IMR-90 (cell line): ENCODE measurements around the gene P4HA3. TPM values are rescaled to one million over a fixed set of nuclear protein-coding genes. Genes with fewer than 3 reads are reported as not detected.

Experiments used
- ATAC-seq: fragments of 200-7000 bp; cut with Tn5 transposase; 2 replicates; pipeline ENCODE4 v1.9.1; 2020; ENCODE audit warnings: low read depth, mild to moderate bottlenecking, moderate library complexity
- BruUV-seq: library from RNA; stranded (reverse); fragments of 400-500 nt; replicated peaks from 2 replicates; lab custom pipeline; 2021; lab: Mats Ljungman, UMichigan
- CTCF ChIA-PET: fragments of 300-600 bp; formaldehyde crosslinking; extraction: SDS; loops from one replicate; lab custom pipeline; 2021; ENCODE audit warnings: antibody characterized with exemption; lab: Yijun Ruan, JAX
- POLR2A ChIA-PET: fragments of 300-600 bp; sonication (Branson Sonifier 250); formaldehyde crosslinking; loops from one replicate; lab custom pipeline; 2022; ENCODE audit warnings: antibody characterized with exemption; ENCODE audit not compliant: unreplicated experiment; lab: Charles Lee
- DNase-seq: peaks from one replicate; pipeline ENCODE4 v3.0.0; 2013
- H2AFZ ChIP-seq: replicated peaks from 2 replicates; pipeline ENCODE3; 2013; ENCODE audit warnings: low read length, mild to moderate bottlenecking; ENCODE audit not compliant: poor library complexity
- H2AK5ac ChIP-seq: 2 replicates; pipeline ENCODE4 v1.6.1; 2013; ENCODE audit warnings: low read depth, low read length, inconsistent platforms
- H2AK9ac ChIP-seq: replicated peaks from 2 replicates; pipeline ENCODE3; 2013; ENCODE audit warnings: mild to moderate bottlenecking, low read depth, low read length, moderate library complexity; ENCODE audit not compliant: poor library complexity
- H2BK120ac ChIP-seq: 2 replicates; pipeline ENCODE4 v1.6.1; 2013; ENCODE audit warnings: low read depth, low read length, inconsistent platforms
- H2BK15ac ChIP-seq: 3 replicates; pipeline ENCODE4 v1.6.1; 2013; ENCODE audit warnings: low read depth, low read length, inconsistent platforms
- H2BK20ac ChIP-seq: 2 replicates; pipeline ENCODE4 v1.6.1; 2013; ENCODE audit warnings: low read depth, mild to moderate bottlenecking, inconsistent platforms, low read length, moderate library complexity
- H2BK5ac ChIP-seq: 2 replicates; pipeline ENCODE4 v1.6.1; 2013; ENCODE audit warnings: mild to moderate bottlenecking, low read depth, low read length, inconsistent platforms; ENCODE audit not compliant: poor library complexity, severe bottlenecking
- H3K14ac ChIP-seq: replicated peaks from 2 replicates; pipeline ENCODE4 v1.6.1; 2013; ENCODE audit warnings: low read depth, low read length, inconsistent platforms
- H3K18ac ChIP-seq: 2 replicates; pipeline ENCODE4 v1.6.1; 2013; ENCODE audit warnings: low read depth, low read length, control low read depth
- H3K23ac ChIP-seq: 2 replicates; pipeline ENCODE4 v1.6.1; 2013; ENCODE audit warnings: low read depth, low read length, inconsistent platforms
- H3K27ac ChIP-seq: 2 replicates; pipeline ENCODE4 v1.5.1; 2013; ENCODE audit warnings: mild to moderate bottlenecking, control low read depth, low read length; ENCODE audit not compliant: insufficient read depth
- H3K27me3 ChIP-seq: 2 replicates; pipeline ENCODE4 v1.6.1; 2013; ENCODE audit warnings: low read length; ENCODE audit not compliant: control insufficient read depth, insufficient read depth
- H3K36me3 ChIP-seq: 2 replicates; pipeline ENCODE4 v1.6.1; 2013; ENCODE audit warnings: low read length, mixed read lengths; ENCODE audit not compliant: control insufficient read depth, insufficient read depth
- H3K4ac ChIP-seq: 2 replicates; pipeline ENCODE4 v1.6.1; 2013; ENCODE audit warnings: low read depth, low read length, inconsistent platforms
- H3K4me1 ChIP-seq: 2 replicates; pipeline ENCODE4 v1.6.1; 2013; ENCODE audit warnings: low read length, mixed read lengths; ENCODE audit not compliant: control insufficient read depth, insufficient read depth
- H3K4me2 ChIP-seq: 2 replicates; pipeline ENCODE4 v1.6.1; 2013; ENCODE audit warnings: low read depth, mild to moderate bottlenecking, control low read depth, low read length, moderate library complexity
- H3K4me3 ChIP-seq: 2 replicates; pipeline ENCODE4 v1.5.1; 2013; ENCODE audit warnings: low read depth, mild to moderate bottlenecking, control low read depth, low read length, moderate library complexity; ENCODE audit not compliant: insufficient read depth
- H3K56ac ChIP-seq: 2 replicates; pipeline ENCODE4 v1.6.1; 2013; ENCODE audit warnings: low read length, inconsistent platforms; ENCODE audit not compliant: insufficient read depth; ENCODE audit errors: extremely low read depth
- H3K79me1 ChIP-seq, 2 experiments: 2 replicates each; pipeline ENCODE4 v1.6.1; 2013; ENCODE audit warnings: low read length in 2 of 2, inconsistent platforms in 1 of 2, low read depth in 1 of 2
- H3K9ac ChIP-seq: 2 replicates; pipeline ENCODE4 v1.6.1; 2013; ENCODE audit warnings: low read depth, low read length, control low read depth
- H3K9me1 ChIP-seq: 2 replicates; pipeline ENCODE4 v1.6.1; 2013; ENCODE audit warnings: low read length, inconsistent platforms; ENCODE audit not compliant: insufficient read depth
- H3K9me3 ChIP-seq: 2 replicates; pipeline ENCODE4 v1.6.1; 2013; ENCODE audit warnings: low read length; ENCODE audit not compliant: control insufficient read depth, insufficient read depth
- H4K20me1 ChIP-seq: 2 replicates; pipeline ENCODE4 v1.6.1; 2013; ENCODE audit warnings: low read length, inconsistent platforms; ENCODE audit not compliant: insufficient read depth
- H4K5ac ChIP-seq: 2 replicates; pipeline ENCODE4 v1.6.1; 2013; ENCODE audit warnings: mild to moderate bottlenecking, low read depth, low read length, control low read depth
- H4K8ac ChIP-seq, 2 experiments: 2 replicates each; pipeline ENCODE4 v1.6.1; 2013; ENCODE audit warnings: low read depth in 2 of 2, low read length in 2 of 2, control low read depth in 1 of 2, inconsistent platforms in 1 of 2
- H4K91ac ChIP-seq: 2 replicates; pipeline ENCODE4 v1.6.1; 2013; ENCODE audit warnings: low read depth, low read length, inconsistent platforms; ENCODE audit not compliant: insufficient read depth
- FOS ChIP-seq: fragments of 150-350 bp; IDR thresholded peaks from 2 replicates; pipeline ENCODE4 v1.6.1; 2016; ENCODE audit warnings: low read depth, low read length
- MAZ ChIP-seq: IDR thresholded peaks from 2 replicates; pipeline ENCODE4 v1.6.1; 2012; ENCODE audit warnings: low read depth, mild to moderate bottlenecking, low read length, improper control_type of control experiment, moderate library complexity, borderline replicate concordance
- whole genome bisulfite sequencing, 2 experiments: methylation state at CpG; one replicate each; pipeline versions ENCODE4 v1.1.5 to v1.1.7; 2013; ENCODE audit warnings: missing lambda C conversion rate in 2 of 2; ENCODE audit not compliant: insufficient read length in 1 of 2; ENCODE audit errors: extremely low coverage in 2 of 2; 5-methylcytosine and 5-hydroxymethylcytosine counted together
- dilution Hi-C: fragments of 300-500 bp; cut with HindIII; formaldehyde crosslinking; loops from one replicate; pipeline ENCODE4 v1.14.3; 2018; ENCODE audit warnings: low sequenced_read_pairs; ENCODE audit not compliant: unreplicated experiment
- in situ Hi-C: fragments of 300-500 bp; cut with MboI; formaldehyde crosslinking; loops from 3 replicates; pipeline ENCODE4 v1.14.3; 2019; ENCODE audit warnings: low sequenced_read_pairs, inconsistent platforms, mixed read lengths
- intact Hi-C: fragments of 100-400 bp; cut with micrococcal nuclease; formaldehyde crosslinking; loops from 2 replicates; pipeline ENCODE4 v1.10.0; 2022
- polyA plus RNA-seq, 3 experiments: library from polyadenylated mRNA; depleted of rRNA; stranded (reverse); fragments of >200 nt; gene quantifications; 2 replicates each; pipeline ENCODE4 v1.2.3, GENCODE V29; 2012; ENCODE audit warnings: low replicate concordance in 1 of 3
- total RNA-seq: library from RNA; depleted of rRNA; stranded (reverse); fragments of >200 nt; gene quantifications from 2 replicates; pipeline ENCODE4 v1.2.3, GENCODE V29; 2012

The P4HA3 gene
- total and polyA plus RNA-seq, 2 of the 4 experiments (the other 2 are of a cell fraction), result 2.9 to 5.7 TPM

DNA sequence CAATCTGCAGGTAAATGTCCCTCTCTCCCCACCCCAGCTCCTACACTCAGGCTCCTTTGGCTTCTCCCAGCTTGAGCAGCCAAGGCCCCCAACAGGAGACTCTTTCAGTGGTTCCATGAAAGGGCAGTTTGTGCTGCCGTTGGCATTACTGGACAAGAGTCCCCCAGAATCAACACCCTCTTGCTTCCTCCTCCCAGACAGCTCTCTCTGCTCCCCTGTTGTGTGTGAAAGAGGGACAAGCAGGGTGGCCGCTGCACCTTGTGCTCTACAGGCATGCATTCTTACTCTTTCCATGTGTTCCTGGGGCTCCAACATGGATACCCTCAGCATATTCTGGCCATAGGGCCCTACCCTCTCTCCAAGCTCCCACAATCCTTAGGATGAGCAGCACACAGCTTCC, 48.7 kb downstream of the P4HA3 start:
- Histone ChIP-seq H3K18ac (no peak overlapping the region), H3K9ac (no peak overlapping the region), H3K4me2 (no peak overlapping the region), H3K4ac (no peak overlapping the region), H3K4me3 (no peak overlapping the region), H2BK20ac (no peak overlapping the region), H4K8ac (no peak overlapping the region), H3K9me1 (peaks cover 11% of the 10 kb centered on the region), H2BK120ac (no peak overlapping the region), H3K79me1 (no peaks in the 10 kb centered on the region; a peak in 1 of 4 replicates), H2AFZ (no peak overlapping the region), H4K20me1 (no peaks in the 10 kb centered on the region), H3K27me3 (no peaks in the 10 kb centered on the region), H3K23ac (no peak overlapping the region), H4K5ac (no peak overlapping the region), H4K91ac (no peak overlapping the region), H3K36me3 (peaks cover 13% of the 10 kb centered on the region), H2BK5ac (no peak overlapping the region), H2AK9ac (no peak overlapping the region), H3K27ac (no peak overlapping the region), H3K56ac (no peak overlapping the region), H2AK5ac (no peak overlapping the region), H2BK15ac (no peak overlapping the region), H3K14ac (0 out of 2 replicates have a peak overlapping the region, but pooled peaks have one; percentile 21), H3K9me3 (no peaks in the 10 kb centered on the region), H3K4me1 (peaks cover 9% of the 10 kb centered on the region)
- ChIA-PET CTCF (no interaction called here), POLR2A (no interaction called here)
- DNase-seq, result no peak
- no TSS peak for BruUV-seq
- TF ChIP-seq FOS (no peak), MAZ (no peak)
- dilution Hi-C loops, result no loop called here
- no peak for ATAC-seq
- in situ Hi-C loops, result loop anchor here (10.0 kb wide), 1 partner anchor 62 kb away; no protein-coding TSS in a partner anchor
- intact Hi-C loops, result no loop called here
- WGBS, 2 experiments, result no CpG with 5 or more reads among the region's 2 CpGs
